HG03439 (cell line): Measurements from ENCODE around the gene PNPLA3.

ENCODE experiments used
- ATAC-seq: cut with Tn5 transposase; IDR thresholded peaks from one replicate; pipeline ENCODE4 v1.9.1; 2021; ENCODE audit warnings: mild to moderate bottlenecking, moderate library complexity; ENCODE audit not compliant: unreplicated experiment

Gene PNPLA3

DNA sequence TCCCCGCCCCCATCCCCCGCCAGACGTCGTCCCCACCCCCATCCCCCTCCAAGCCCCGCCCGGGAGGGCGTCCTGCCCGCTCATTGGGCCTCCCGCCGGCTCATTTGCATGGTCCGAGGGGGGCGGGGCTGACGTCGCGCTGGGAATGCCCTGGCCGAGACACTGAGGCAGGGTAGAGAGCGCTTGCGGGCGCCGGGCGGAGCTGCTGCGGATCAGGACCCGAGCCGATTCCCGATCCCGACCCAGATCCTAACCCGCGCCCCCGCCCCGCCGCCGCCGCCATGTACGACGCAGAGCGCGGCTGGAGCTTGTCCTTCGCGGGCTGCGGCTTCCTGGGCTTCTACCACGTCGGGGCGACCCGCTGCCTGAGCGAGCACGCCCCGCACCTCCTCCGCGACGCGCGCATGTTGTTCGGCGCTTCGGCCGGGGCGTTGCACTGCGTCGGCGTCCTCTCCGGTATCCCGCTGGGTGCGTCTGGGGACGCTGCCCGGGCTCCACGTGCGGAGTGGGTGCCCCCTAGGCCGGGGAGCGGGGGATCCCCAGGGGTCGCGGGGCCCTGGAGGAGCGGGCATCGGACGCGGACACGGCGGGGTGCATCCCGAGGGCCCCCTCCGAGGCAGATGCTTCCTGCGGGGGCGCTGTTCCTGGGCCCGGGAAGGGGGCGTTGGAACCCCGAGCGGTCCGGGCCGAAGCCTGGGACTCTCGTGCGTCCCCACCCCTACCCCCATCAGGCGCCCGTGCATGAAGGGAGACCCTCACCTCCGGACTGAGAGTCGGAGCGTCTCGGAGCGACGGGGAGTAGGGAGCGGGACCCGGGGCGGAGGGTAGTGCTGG is at the start of gene PNPLA3:
Gene PNPLA3, plus strand, starts transcription at position 175 of the 834 bp plus-strand sequence. Its CDS starts 107 bp downstream, at position 282.
- ATAC-seq: no peak

- no peak for ATAC-seq
These were observed 46.6 kb upstream of the PNPLA3 start for GRCh38 chr22:43876866-43877509.

GRCh38 chr22:43878079-43878795 is 45.4 kb upstream of the PNPLA3 start:
- no peak for ATAC-seq

DNA sequence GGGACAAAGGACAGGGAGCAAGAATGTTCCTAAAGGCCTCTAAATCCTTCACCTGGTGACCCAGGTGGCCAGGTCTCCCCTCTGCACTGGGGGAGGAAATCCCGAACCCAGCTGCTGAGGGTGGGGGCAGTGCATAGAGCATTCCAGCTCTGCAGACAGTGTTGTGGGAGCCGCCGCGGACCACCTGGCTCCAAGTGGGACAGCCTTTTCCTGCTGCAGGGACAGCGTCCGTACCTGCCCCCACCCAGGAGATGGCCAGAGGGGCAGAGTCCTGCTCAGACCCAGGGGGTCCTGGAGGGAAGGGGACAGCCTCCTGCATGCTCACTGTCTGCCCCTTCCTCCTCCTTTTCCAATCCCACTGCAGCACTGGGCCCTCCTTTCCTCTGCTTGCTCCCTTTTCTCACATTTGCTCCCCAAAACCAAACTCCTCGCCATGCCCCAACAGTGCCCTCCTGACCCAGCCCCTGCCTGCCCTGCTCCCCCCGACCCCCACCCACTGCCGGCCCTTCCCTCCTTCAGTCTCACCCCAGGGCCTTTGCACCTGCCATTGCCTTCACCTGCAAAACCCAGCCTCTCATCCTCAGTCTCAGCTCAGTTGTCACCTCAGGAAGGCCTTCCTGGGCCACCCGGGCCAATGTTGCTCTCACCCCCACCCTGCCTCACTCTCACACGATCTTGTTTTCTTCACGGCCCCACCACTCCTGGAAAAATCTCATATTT is 44.6 kb upstream of the PNPLA3 start:
- no peak for ATAC-seq

DNA sequence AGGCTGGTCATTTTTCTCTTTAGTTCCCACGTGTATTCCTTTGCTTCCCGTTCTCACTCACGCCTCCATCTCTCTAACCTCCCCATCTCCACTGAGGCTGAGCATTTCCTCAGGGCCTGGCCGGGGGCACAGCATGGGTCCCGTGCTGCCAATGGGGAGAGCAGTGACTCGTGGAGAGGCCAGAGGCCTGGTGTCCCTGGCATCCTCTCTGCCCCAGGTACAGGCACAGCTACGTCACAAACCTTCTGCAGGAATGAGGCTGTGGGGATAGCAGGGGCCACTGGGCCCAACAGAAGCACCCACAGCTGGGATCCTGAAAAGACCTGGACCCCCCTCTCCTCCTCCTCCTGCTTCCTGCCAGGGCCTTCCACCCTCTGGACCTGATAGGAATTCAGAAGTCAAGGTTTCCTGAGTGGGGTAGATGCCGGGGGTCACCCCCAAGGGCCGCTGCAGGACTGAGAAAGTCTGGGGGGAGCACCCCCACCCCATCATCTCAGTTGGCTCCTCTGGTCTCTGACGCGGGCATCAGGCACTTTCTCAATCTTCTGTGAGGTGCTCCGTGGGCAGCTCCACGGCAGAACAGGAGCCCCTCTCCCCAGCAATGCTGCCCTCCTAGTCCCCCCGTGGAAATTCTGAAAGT is 43.6 kb upstream of the PNPLA3 start:
- ATAC-seq: no peak

DNA sequence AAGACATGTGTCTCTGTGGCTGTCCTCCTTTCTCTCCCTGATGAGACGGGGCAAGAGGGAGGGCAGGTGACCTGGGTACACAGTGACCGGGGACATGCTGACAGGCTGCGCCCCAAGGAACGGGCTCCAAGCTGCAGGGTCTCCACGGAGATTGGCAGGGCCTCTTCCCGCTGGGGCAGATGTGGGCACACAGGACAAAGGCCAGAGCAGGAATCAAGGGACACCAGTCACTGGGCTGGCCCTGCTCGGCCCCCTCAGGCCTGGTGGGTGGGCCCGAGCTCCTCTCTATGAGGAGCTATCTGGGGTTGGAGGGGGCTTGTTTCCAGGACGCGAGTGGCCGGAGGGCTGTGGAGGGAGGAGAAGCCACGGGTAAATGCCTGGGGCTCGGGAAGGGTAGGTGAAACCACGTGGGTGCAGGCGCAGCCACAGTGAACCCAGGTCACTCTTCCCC is 43.0 kb upstream of the PNPLA3 start:
- ATAC-seq: no peak

DNA sequence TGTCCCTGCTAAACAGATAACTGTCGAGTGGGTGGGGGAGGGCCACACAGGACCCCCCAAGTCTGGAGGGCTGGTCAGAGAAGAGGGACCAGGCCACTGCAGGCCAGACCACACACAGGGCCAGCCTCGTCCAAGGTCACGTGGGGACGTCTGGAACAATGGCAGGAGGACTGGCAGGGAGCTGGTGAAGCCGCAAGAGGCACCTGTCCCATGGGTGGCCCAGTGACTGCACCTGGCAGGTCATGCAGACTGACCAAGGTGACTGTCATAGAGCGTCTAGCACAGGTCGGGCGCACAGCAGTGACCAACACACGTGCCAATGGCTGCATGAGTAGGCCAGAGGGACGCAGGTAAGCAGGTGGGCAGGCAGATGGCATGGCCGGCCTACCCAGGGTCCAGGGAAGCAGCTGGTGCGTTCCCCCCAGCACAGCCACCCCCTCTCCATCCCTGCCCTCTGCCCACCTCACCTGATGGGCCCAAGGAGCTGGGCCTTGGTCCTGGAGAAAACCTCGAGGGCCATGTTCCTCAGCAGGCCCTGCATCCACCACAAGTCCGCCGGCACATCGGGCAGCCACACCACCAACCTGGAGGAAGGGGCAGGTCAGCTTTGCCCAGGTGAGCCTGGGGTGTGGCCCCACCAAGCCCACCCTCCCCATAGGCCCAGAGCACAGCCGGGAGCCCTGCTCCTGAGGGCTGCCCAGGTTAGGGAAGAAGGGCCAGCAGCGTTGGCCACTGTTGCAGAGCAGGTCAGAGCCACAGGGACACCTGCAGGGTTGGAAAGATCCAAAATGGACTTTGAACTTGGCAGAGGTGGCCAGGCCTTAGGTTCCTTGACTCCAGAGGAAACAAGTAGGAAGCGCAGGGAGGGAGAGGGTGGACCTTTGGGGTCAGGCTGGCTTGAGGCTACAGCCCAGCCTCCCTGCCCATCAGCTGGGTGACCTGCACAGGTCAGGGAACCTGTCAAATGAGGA is 42.2 kb upstream of the PNPLA3 start:
- no peak for ATAC-seq

- no peak for ATAC-seq
These were observed 41.4 kb upstream of the PNPLA3 start for GRCh38 chr22:43882122-43882767.

DNA sequence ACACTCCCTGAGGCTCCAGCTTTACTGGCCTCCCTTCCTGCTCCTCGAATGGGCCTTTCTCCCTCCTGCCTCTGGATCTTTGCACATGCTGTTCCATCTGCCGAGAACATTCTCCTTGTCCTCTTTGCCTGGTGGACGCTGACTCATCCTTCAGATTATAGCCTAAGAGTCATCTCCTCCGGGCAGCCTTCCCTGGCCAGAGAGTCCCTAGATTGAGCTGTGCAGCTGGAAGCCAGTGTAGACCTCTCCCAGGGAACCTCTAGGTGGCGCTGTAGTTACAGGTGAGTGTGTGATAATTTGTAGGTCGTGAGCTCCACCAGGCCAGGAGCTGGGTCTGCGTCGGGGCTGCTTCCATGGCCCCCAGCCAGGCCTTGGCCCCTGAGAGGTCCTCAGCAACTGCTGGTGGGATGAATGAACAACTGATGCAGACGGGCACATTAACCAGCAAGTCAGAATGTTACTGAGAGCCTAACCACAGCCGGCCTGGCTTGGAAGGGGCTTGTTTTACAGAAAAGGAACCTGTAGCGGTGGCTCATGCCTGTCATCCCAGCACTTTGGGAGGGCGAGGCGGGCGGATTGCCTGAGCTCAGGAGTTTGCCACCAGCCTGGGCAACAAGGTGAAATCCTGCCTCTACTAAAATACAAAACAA is 40.5 kb upstream of the PNPLA3 start:
- ATAC-seq: no peak

DNA sequence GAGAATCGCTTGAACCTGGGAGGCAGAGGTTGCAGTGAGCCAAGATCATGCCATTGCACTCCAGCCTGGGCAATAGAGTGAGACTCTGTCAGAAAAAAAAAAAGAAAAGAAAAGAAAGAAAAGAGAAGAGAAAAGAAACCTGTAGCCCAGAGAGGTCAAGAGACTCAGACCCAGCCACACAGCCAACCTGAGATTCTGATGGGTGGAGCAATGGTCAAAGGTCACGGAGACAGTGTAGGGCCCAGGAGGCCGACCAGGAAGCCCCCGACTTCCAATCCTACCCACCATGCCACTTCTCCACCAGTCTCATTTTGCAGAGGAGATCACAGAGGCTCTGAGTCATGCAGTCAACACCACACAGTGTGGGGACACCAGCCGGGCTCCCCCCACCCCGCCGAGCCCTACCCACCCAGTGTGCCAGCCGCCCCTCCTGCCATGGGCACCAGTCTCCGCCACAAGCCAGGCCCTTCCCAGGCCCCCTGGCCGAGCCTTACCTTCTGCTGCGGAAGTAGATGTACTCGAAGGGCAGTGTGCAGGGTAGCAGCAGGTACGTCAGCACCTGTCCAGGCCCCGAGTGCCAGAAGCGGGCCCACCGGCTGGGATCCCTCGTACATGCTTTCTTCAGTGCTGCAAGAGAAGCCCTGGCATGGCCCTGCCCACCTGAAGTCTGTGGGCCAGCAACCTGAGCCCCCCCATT is 39.7 kb upstream of the PNPLA3 start:
- no peak for ATAC-seq

GRCh38 chr22:43884600-43885318 is 38.8 kb upstream of the PNPLA3 start:
- peak; percentile 72 for ATAC-seq

DNA sequence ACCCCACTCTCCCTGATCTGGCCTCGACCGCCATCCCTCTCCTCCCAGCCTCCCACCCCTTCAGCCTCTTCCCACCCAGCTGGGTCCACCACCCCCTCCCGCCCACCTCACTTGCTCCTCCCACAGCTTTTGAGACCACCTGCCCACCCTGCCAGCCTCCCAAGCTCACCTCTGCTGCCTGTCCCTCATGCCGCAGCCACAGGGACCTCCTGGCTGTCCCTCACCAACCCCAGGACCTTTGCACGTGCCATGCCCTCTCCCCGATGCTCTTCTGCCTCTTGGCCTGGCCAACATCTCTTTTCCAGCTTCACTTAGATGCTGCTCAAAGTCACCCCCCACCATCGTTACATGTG is 38.3 kb upstream of the PNPLA3 start:
- ATAC-seq: no peak

GRCh38 chr22:43885786-43886185 is 37.8 kb upstream of the PNPLA3 start:
- ATAC-seq: no peak

DNA sequence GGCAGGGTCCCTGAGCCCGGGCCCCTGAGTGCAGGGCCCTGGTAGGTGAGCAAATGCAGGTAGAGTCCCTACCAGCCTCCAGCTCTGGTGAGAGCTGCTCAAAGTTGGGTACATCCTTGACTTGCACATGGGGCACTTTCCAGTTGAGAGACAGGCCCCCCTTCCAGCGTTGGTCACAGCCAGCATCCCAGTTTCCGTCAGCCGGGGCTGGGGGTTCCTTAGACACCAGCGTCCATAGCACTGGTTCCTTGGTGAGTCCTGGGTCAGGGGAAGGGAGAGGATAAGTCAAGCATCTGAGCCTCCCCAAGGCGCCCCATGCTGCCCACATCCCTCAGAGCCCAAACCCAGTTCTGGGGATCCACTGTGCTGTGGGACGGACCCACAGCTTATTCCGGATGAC is 37.4 kb upstream of the PNPLA3 start:
- ATAC-seq: no peak

GRCh38 chr22:43887391-43887790 is 36.2 kb upstream of the PNPLA3 start:
- ATAC-seq: no peak

DNA sequence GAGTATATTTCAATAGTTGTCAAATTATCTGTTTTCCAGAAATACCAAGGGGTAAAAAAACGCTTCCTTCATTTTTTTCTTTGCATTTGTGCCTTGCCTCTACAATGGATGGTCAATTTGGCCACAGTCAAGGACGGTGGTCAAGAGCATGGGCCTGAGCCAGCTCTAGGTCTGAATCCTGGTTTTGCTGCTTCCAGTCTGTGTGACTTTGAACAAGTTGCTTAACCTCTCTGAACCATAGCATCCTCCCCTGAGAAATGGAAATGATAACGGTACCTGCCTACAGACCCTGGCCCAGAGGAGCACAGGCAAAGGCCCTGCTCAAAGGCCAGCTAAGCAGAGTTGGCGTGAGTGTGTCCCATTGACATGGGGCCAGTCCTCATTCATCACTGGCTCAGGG is 34.9 kb upstream of the PNPLA3 start:
- ATAC-seq: no peak

GRCh38 chr22:43889201-43889859 is 34.3 kb upstream of the PNPLA3 start:
- ATAC-seq: no peak
